Astrocyte (in vitro differentiated cells and primary cell): ENCODE data around the gene TNP2. TPM values are rescaled to one million over a fixed set of nuclear protein-coding genes. Genes with fewer than 3 reads are reported as not detected.

Experiments used
- DNase-seq: peaks from one replicate; pipeline ENCODE4 v3.0.0-alpha.2; 2010; ENCODE audit warnings: low read depth
- FAIRE-seq: peaks from 2 replicates; lab custom pipeline; 2011; peaks lifted over from hg19 to GRCh38; lab: Jason Lieb, UNC
- H2AFZ ChIP-seq: 2 replicates; pipeline ENCODE4 v1.6.0; 2012; ENCODE audit warnings: low read depth, low read length, inconsistent platforms
- H3K27ac ChIP-seq: 2 replicates; pipeline ENCODE4 v1.5.1; 2011; ENCODE audit warnings: low read depth, low read length, inconsistent platforms
- H3K27me3 ChIP-seq: 2 replicates; pipeline ENCODE4 v1.6.0; 2011; ENCODE audit warnings: low read length, inconsistent platforms; ENCODE audit not compliant: insufficient read depth
- H3K36me3 ChIP-seq: 2 replicates; pipeline ENCODE4 v1.5.1; 2011; ENCODE audit warnings: low read length, inconsistent platforms; ENCODE audit not compliant: insufficient read depth
- H3K4me1 ChIP-seq: 2 replicates; pipeline ENCODE4 v1.5.1; 2011; ENCODE audit warnings: low read length, inconsistent platforms; ENCODE audit not compliant: insufficient read depth
- H3K4me2 ChIP-seq: 2 replicates; pipeline ENCODE4 v1.6.0; 2012; ENCODE audit warnings: low read length, inconsistent platforms
- H3K4me3 ChIP-seq: 2 replicates; pipeline ENCODE4 v1.5.1; 2011; ENCODE audit warnings: low read depth, mild to moderate bottlenecking, low read length, inconsistent platforms; ENCODE audit not compliant: insufficient read depth
- H3K79me2 ChIP-seq: 2 replicates; pipeline ENCODE4 v1.6.0; 2012; ENCODE audit warnings: mild to moderate bottlenecking, low read length, inconsistent platforms; ENCODE audit not compliant: insufficient read depth
- H3K9ac ChIP-seq: 2 replicates; pipeline ENCODE4 v1.6.0; 2012; ENCODE audit warnings: mild to moderate bottlenecking, low read length, inconsistent platforms
- H3K9me3 ChIP-seq: 2 replicates; pipeline ENCODE4 v1.5.1; 2012; ENCODE audit warnings: low read depth, mild to moderate bottlenecking, low read length, inconsistent platforms; ENCODE audit not compliant: insufficient read depth
- H4K20me1 ChIP-seq: 2 replicates; pipeline ENCODE4 v1.6.0; 2012; ENCODE audit warnings: low read length, inconsistent platforms; ENCODE audit not compliant: insufficient read depth
- H3K27ac Mint-ChIP-seq: one replicate; pipeline ENCODE4 v1.8.0; 2021; ENCODE audit warnings: mild to moderate bottlenecking, mixed read lengths; ENCODE audit not compliant: unreplicated experiment
- H3K27me3 Mint-ChIP-seq: one replicate; pipeline ENCODE4 v1.8.0; 2021; ENCODE audit warnings: low read depth, mixed read lengths; ENCODE audit not compliant: unreplicated experiment
- H3K36me3 Mint-ChIP-seq: one replicate; pipeline ENCODE4 v1.8.0; 2021; ENCODE audit warnings: low read depth, mixed read lengths; ENCODE audit not compliant: unreplicated experiment
- H3K4me1 Mint-ChIP-seq: one replicate; pipeline ENCODE4 v1.8.0; 2021; ENCODE audit warnings: low read depth, mixed read lengths; ENCODE audit not compliant: unreplicated experiment
- H3K4me3 Mint-ChIP-seq: one replicate; pipeline ENCODE4 v1.8.0; 2021; ENCODE audit warnings: mild to moderate bottlenecking, moderate library complexity, mixed read lengths; ENCODE audit not compliant: unreplicated experiment
- H3K9me3 Mint-ChIP-seq: one replicate; pipeline ENCODE4 v1.8.0; 2021; ENCODE audit warnings: mild to moderate bottlenecking, mixed read lengths; ENCODE audit not compliant: unreplicated experiment
- EZH2 ChIP-seq: IDR thresholded peaks from 2 replicates; pipeline ENCODE4 v1.6.1; 2012; ENCODE audit warnings: mild to moderate bottlenecking, low read length, inconsistent platforms; ENCODE audit not compliant: insufficient read depth
- total RNA-seq: library from RNA; stranded (reverse); gene quantifications from 2 replicates; pipeline ENCODE4 v1.2.1, GENCODE V29; 2021
- TF ChIP-seq, protein P1 (sequence below): IDR thresholded peaks from 2 replicates; pipeline ENCODE4 v1.5.1; 2011; ENCODE audit warnings: low read depth, mild to moderate bottlenecking, inconsistent platforms, low read length, moderate library complexity; ENCODE audit not compliant: insufficient read depth

TNP2 gene
- total RNA-seq, 1 donor from 2014 or later, result not detected

GRCh38 chr16:11270602-11271162 lies 1.6 kb upstream of the TNP2 start:
- H3K4me3 Mint-ChIP-seq, result no peak overlapping the region
- no peak overlapping the region for H3K27ac Mint-ChIP-seq
- no peaks in the 10 kb centered on the region for H3K4me1 ChIP-seq
- H3K9me3 ChIP-seq, result no peaks in the 10 kb centered on the region
- no peak overlapping the region for H3K9ac ChIP-seq
- FAIRE-seq (no peak), DNase-seq (no peak)
- H2AFZ ChIP-seq, result no peak overlapping the region
- H3K9me3 Mint-ChIP-seq, result peaks cover 2% of the 10 kb centered on the region
- H3K36me3 Mint-ChIP-seq, result no peaks in the 10 kb centered on the region
- TF ChIP-seq, protein P1, sequence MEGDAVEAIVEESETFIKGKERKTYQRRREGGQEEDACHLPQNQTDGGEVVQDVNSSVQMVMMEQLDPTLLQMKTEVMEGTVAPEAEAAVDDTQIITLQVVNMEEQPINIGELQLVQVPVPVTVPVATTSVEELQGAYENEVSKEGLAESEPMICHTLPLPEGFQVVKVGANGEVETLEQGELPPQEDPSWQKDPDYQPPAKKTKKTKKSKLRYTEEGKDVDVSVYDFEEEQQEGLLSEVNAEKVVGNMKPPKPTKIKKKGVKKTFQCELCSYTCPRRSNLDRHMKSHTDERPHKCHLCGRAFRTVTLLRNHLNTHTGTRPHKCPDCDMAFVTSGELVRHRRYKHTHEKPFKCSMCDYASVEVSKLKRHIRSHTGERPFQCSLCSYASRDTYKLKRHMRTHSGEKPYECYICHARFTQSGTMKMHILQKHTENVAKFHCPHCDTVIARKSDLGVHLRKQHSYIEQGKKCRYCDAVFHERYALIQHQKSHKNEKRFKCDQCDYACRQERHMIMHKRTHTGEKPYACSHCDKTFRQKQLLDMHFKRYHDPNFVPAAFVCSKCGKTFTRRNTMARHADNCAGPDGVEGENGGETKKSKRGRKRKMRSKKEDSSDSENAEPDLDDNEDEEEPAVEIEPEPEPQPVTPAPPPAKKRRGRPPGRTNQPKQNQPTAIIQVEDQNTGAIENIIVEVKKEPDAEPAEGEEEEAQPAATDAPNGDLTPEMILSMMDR, result no peak
- no peak for TF ChIP-seq EZH2
- no peaks in the 10 kb centered on the region for H3K36me3 ChIP-seq
- no peaks in the 10 kb centered on the region for H3K27me3 ChIP-seq
- no peaks in the 10 kb centered on the region for H3K79me2 ChIP-seq
- peaks cover 4% of the 10 kb centered on the region for H3K4me1 Mint-ChIP-seq
- H3K27me3 Mint-ChIP-seq, result peaks cover 37% of the 10 kb centered on the region
- H3K27ac ChIP-seq, result no peak overlapping the region
- no peak overlapping the region for H3K4me3 ChIP-seq
- H3K4me2 ChIP-seq, result no peak overlapping the region
- no peaks in the 10 kb centered on the region for H4K20me1 ChIP-seq

- Mint-ChIP-seq H3K4me3 (no peak overlapping the region), H3K27me3 (peaks cover 51% of the 10 kb centered on the region), H3K4me1 (no peaks in the 10 kb centered on the region), H3K9me3 (no peaks in the 10 kb centered on the region), H3K27ac (no peak overlapping the region), H3K36me3 (no peaks in the 10 kb centered on the region)
- TF ChIP-seq, protein P1, result no peak
- TF ChIP-seq EZH2, result no peak
- Histone ChIP-seq H3K4me3 (no peak overlapping the region), H3K4me1 (no peaks in the 10 kb centered on the region), H3K79me2 (no peaks in the 10 kb centered on the region), H4K20me1 (no peaks in the 10 kb centered on the region), H3K36me3 (no peaks in the 10 kb centered on the region), H3K9me3 (no peaks in the 10 kb centered on the region), H3K27me3 (no peaks in the 10 kb centered on the region), H2AFZ (no peak overlapping the region), H3K4me2 (no peak overlapping the region), H3K27ac (no peak overlapping the region), H3K9ac (no peak overlapping the region)
- DNase-seq (no peak), FAIRE-seq (no peak)
These were observed 4.0 kb downstream of the TNP2 start for GRCh38 chr16:11265124-11265523.

- no peak overlapping the region for H3K4me3 ChIP-seq
- H3K4me1 Mint-ChIP-seq, result no peaks in the 10 kb centered on the region
- H3K9me3 ChIP-seq, result no peaks in the 10 kb centered on the region
- DNase-seq (no peak), FAIRE-seq (no peak)
- H3K27me3 Mint-ChIP-seq, result peaks cover 56% of the 10 kb centered on the region
- H3K27ac ChIP-seq, result no peak overlapping the region
- no peaks in the 10 kb centered on the region for H3K4me1 ChIP-seq
- no peak overlapping the region for H3K4me3 Mint-ChIP-seq
- TF ChIP-seq, protein P1, result no peak
- no peak for TF ChIP-seq EZH2
- no peaks in the 10 kb centered on the region for H3K27me3 ChIP-seq
- no peaks in the 10 kb centered on the region for H3K9me3 Mint-ChIP-seq
- H3K79me2 ChIP-seq, result no peaks in the 10 kb centered on the region
- no peaks in the 10 kb centered on the region for H3K36me3 ChIP-seq
- no peaks in the 10 kb centered on the region for H3K36me3 Mint-ChIP-seq
- H3K4me2 ChIP-seq, result no peak overlapping the region
- no peaks in the 10 kb centered on the region for H4K20me1 ChIP-seq
- no peak overlapping the region for H3K27ac Mint-ChIP-seq
- H3K9ac ChIP-seq, result no peak overlapping the region
- H2AFZ ChIP-seq, result no peak overlapping the region
These were observed 4.8 kb downstream of the TNP2 start for GRCh38 chr16:11264155-11264832.
